HG03354 (cell line): Measurements from ENCODE around the gene TLR2.

Experiments used
- ATAC-seq: cut with Tn5 transposase; IDR thresholded peaks from one replicate; pipeline ENCODE4 v1.9.1; 2021; ENCODE audit warnings: mild to moderate bottlenecking; ENCODE audit not compliant: unreplicated experiment, poor library complexity, severe bottlenecking

Gene TLR2, protein sequence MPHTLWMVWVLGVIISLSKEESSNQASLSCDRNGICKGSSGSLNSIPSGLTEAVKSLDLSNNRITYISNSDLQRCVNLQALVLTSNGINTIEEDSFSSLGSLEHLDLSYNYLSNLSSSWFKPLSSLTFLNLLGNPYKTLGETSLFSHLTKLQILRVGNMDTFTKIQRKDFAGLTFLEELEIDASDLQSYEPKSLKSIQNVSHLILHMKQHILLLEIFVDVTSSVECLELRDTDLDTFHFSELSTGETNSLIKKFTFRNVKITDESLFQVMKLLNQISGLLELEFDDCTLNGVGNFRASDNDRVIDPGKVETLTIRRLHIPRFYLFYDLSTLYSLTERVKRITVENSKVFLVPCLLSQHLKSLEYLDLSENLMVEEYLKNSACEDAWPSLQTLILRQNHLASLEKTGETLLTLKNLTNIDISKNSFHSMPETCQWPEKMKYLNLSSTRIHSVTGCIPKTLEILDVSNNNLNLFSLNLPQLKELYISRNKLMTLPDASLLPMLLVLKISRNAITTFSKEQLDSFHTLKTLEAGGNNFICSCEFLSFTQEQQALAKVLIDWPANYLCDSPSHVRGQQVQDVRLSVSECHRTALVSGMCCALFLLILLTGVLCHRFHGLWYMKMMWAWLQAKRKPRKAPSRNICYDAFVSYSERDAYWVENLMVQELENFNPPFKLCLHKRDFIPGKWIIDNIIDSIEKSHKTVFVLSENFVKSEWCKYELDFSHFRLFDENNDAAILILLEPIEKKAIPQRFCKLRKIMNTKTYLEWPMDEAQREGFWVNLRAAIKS

DNA sequence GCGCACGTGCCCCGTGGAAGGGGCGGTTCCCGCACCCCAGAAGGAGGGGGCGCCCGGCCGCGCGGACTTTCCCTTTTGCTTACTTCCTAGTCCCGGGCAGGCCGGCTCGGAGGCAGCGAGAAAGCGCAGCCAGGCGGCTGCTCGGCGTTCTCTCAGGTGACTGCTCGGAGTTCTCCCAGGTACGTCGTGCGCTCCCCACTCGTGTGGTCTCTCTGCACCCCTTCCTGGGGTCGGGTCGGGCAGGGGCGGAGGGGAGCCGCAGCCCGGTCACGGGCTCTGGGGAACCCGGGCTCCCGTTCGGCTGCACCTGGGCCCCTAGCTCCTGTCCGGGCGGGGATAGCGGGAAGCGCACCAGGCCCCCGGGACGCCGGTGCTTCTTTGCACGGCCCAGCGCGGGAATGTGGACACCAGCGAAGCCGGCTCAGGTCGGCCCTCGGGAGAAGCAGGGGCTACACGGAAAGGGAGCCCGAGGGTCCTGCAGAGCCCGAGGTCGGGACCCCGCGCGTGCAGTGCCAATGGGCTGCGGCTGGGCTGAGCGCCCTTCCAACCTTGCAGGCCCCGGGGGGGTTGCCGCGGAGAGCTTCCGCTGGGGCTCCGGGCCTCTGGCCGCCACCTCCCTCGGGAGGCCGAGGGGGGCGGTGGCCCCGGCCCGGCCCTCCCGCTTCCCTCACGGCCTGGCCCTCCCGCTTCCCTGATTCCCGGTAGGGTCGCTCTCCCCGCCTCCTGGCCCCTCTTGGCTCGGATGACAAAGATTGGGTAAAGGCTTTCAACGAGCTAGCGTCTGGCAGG is at the start of gene TLR2:
Gene TLR2 (plus strand): TSS at position 99 of the 789 bp plus-strand sequence. CDS start 18,628 bp downstream, outside the sequence.
- peak; percentile 95 for ATAC-seq

DNA sequence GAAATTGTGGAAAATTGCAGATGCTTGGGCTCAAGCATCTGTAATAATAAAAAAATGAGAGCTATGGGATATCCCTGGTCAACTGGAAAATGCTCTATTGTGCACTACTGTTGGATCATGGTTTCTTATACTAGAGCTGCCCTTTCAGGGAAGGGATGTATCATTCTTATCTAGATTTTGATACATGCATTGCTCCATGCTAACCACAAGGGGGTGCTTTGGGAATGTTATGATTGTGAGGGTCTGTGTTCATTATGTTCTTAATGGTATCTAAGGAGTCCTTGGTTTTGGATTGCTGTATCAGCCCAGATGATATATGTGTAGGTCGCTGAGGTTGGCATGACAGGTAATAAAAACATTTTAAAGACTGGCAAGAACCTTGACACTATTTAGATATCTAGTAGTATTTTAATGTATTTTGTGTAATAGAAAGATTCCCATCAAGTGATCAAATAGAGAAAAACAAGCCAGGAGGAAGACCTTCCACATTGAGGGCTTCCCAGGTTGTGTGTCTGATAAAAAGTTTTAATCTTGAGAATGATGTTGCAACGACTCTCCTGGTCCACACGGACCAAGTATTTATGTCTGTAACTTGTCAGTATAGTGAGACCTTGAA is 49.2 kb upstream of the TLR2 start:
- ATAC-seq: no peak

DNA sequence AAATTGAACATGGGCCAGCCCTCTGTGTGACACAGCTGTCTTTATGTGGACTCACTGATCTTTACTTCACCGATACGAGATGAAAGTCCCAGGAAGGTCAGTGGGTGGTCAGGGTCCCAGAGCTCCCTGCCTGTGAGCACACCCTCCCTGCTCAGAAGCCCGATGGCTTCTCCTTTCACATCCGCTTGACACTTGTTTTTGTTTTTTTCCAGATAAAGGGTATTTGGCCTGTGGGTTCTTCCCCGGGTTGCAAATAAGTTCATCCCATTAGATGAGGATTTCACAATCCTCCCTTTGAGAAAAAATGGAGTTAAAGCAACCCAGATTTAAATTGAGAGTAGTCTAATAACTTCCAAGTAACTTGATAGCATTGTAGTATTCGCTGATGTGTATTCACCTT is 48.2 kb upstream of the TLR2 start:
- ATAC-seq: no peak

DNA sequence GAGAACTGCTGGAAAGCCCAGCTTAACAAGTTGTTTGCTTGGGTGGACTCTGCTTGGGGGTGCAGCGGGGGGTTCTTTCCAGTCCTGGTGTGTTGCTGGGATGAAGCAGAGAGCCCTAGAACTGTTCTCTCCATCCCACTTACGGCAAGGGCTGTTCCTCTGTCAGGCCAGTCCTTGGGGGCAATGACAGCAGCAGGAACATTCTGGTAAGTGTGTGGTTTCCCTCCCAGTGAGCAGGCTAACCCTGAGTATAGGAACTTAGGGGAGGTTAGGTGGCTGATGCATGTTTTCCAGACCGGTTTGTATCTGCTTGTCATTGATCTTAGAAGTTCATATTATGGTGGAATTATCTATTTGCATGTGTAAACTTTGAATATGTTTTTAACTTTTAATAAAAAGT is 46.9 kb upstream of the TLR2 start:
- ATAC-seq: no peak

DNA sequence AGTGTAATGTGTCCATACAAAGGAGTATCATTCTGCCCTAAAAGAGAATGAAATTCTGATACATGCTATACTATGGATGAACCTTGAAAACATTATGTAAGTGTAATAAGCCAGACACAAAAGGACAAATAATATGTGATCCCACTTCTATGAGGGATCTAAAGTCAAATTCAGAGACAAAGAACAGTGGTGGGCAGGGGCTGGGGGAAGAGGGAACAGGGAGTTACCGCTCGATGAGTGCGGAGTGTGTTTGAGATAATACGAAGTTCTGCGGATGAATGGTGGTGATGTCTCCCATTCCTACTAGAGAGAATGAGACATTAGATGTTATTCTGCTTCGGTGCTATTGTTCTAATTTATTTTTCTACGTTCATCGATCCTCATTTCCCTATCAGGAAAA is 46.1 kb upstream of the TLR2 start:
- ATAC-seq: no peak

DNA sequence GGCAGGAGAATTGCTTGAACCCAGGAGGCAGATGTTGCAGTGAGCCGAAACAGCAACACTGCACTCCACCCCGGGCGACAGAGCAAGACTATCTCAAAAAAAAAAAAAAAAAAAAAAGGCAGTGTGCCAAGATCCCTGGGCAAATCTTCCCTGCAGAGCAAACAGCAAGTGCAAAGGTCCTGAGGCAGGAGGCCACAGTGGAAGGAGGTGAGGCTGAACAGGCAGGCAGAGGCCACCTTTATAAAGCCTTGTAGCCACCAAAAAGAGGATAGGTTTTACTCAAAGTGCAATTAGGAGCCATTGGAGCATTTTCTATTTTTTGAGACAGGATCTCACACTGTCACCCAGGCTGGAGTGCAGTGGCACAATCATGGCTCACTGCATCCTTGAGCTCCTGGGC is 45.1 kb upstream of the TLR2 start:
- ATAC-seq: no peak

DNA sequence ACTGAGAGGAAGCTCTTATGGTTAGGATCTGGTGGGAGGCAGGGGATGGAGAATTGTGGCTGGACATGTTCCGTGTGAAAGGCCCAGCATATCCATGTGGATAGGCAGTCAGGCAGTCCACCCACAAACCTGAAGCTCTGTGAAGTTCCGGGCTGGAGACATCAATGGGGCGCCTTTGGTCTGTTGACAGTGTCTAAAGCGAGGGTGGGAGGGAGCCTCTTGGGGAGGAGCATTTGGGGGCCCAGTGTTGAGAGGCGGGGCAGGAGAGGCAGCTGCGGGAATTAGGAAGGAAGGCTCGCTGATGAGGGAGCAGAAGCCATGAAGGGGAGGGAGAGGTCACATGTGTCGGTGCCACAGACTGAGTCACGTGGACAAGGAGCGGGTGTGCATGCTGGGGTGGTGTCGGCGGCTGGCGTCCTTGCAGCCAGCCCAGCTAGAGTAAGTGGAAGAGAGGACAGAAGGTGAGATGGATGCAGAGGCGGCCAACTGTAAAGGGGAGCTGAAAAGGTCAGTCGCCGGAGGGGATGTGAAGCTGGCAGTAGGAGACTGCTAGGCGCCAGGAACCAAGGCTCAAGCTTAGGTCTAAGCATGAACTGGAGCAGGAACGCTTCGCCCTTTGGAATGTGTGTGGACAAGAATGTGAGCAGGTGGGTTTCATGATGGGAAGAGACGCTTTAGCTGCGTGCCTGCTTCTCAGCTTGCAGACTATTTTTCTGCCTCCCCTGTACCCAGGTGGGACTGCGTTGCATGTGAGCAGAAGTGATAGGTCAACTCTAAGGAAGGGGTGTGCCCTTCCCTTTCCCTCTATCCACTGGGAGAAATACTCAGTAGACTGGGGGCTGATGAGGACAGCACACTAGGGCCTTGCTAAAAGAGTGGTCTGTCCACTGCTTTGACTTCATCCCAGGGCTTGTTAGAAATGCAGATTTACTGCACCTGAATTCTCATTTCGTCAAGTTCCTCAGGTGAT is 44.0 kb upstream of the TLR2 start:
- no peak for ATAC-seq

DNA sequence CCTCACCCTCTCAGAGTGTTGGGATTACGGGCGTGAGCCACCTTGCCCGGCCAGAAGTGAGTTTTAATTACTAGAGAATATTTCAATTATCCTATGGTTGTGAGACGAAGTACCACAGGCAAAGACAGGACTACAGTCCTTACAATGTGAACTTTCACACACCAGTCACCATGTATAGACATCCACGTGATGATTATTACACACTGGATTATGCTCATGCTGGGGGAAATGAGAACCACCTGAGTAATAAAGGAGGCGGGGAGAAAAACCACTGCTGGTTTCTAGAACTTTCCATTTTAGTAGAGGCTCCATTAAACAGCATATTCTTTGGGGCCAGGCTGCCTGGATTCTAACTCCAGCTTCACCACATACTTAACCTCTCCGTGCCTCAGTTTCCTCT is 42.5 kb upstream of the TLR2 start:
- no peak for ATAC-seq

DNA sequence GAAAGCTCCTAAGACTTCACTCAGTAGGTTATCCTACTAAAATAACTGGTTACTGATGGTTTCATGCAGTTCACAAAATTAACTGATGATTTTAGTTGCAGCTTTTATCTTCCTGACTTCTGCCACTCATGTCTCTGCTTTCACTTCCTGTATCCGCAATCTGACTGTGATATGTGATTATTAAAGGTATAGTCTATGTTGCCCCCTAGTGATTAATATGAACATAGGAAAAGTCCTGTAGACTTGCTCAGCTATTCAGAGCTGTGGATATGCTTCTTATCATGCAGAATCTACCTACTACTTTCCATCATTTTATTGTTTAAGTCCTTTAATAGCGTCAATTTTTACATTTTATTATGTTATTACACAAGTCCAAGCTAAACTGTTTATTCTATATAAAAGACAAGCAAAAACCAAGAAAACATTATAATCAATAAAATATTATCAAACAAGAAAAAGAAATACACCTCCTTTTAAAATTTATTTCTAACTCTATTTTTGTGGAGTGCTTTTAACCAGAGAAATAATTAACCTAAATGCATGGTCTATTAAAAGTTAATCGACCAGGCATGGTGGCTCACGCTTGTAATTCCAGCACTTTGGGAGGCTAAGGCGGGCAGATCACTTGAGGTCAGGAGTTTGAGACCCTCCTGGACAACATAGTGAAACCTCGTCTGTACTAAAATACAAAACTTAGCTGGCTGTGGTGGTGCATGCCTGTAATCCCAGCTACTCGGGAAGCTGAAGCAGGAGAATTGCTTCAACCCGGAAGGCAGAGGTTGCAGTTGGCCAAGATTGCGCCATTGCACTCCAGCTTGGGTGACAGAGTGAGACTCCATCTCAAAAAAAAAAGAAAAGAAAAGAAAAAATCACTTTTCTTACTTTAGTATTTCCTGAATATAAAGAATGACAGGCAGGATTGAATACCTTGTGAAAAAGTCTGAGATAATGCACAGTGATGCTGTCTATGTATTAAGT is 40.4 kb upstream of the TLR2 start:
- ATAC-seq: peak; percentile 94

DNA sequence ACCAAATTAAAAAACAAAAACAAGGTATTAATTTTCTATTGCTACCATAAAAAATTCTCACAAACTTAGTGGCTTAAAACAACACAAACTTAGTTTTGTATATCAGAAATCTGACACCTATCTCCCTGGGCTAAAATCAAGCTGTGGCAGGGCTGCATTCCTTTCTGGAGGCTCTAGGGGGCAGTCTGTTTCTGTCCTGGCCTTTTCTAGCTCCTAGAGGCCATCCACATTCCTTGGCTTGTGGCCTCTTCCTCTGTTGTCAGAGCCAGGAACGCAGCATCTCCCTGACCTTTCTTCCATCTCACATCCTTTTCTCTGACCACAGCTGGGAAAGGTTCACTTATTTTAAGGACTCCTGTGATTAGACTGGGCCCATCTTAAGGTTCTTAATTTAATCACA is 38.9 kb upstream of the TLR2 start:
- ATAC-seq: no peak

DNA sequence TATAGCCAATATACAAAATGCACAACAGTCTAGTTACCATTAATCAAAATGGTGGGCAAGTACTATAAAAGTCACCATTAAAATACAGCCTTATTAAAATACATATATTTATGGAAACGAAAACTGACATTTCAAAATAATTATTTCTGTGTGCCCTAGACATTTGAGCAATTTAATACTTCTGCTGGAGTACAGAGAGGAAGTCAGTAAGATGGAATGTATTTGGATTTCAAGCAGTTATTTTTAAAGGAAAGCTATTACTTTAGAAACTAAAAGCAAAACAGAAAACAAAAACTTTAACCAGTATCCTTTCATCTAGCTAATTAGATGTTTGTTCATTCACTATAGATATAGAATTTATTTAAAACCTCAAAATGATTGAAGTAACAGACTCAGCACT is 37.8 kb upstream of the TLR2 start:
- no peak for ATAC-seq

DNA sequence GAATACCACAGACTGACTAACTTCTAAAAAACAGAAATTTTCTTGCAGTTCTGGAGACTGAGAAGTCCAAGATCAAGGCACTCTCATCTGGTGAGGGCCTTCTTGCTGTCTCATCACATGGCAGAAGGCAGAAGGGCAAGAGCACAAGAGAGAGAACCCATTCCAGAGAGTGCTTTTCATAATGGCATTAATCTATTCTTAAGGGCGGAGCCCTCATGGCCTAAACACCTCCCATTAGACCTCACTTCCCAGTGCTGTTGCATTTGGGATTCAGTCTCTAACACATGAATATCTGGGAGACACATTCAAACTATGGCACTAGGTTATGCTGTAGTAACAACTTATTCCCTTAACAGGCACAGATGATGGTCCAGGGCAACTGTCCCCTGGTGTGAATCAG is 37.1 kb upstream of the TLR2 start:
- no peak for ATAC-seq

DNA sequence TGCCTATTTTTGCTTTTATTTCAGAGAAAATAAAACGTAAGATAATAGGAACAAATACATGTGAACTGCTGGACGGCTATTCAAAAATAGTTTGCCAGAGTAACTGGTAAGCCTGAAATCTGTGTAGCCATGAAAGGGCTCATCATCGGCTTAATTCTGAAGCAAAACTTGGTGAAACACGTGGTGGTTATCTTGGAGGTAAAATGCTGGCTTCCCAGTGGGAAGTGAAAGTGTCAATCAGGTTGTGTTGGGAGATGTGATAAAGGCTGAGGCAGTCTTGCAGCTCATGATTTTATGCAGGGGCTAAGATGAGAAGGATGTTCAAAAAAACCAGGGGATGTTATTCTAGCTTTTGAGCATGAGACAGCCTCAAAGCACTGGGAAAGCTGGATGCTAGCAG is 36.1 kb upstream of the TLR2 start:
- ATAC-seq: no peak

DNA sequence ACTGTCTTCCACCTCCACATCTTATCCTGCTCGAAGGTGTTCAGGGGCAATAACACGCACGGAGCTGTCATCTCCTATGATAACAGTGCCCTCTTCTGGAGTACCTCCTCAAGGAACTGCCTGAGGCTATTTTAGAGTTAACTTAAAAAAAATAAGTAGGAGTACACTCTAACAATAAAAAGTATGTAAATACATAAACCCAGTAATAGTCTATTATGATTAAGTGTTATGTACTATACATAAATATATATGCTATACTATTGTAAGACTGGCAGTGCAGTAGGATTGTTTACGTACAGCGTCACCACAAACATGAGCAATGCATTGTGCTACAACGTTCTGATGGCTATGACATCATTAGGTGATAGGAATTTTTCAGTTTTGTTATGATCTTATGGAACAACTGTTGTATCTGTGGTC is 34.5 kb upstream of the TLR2 start:
- no peak for ATAC-seq

DNA sequence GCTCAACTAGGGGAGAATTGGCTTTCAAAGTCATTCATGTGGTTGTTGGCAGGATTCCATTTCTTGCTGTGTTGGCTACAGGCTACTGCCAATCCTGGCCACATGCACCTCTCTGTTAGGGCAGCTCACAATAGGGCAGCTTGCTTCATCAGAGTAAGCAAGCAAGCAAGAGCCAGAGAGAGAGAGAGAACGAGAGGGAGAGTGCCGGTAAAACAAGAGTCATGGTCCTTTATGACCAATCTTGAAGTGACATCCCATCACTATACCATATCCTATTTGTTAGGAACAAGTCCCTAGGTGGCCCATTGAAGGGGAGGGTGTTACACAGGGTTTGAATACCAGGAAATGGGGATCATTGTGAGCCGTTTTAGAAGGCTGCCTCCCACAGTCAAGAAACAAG is 33.0 kb upstream of the TLR2 start:
- ATAC-seq: no peak

DNA sequence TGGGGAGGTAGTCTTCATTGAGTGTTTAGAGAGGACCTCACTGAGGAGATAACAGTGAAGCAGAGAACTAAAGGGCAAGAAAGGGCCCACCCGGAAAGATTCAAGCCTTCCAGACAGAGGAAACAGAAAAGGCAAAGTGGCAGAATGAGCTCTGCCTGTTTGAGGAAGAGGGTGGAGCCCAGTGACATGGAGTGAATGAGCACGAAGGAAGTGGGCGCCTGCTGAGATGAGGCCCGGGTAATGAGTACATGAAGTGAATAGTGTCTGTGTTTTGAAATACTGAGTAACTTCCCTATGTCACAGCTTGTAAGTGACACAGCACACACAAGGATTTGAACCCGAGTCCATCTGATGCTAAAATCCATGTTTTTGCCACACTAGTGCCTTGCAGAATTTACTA is 32.5 kb upstream of the TLR2 start:
- peak; percentile 53 for ATAC-seq

DNA sequence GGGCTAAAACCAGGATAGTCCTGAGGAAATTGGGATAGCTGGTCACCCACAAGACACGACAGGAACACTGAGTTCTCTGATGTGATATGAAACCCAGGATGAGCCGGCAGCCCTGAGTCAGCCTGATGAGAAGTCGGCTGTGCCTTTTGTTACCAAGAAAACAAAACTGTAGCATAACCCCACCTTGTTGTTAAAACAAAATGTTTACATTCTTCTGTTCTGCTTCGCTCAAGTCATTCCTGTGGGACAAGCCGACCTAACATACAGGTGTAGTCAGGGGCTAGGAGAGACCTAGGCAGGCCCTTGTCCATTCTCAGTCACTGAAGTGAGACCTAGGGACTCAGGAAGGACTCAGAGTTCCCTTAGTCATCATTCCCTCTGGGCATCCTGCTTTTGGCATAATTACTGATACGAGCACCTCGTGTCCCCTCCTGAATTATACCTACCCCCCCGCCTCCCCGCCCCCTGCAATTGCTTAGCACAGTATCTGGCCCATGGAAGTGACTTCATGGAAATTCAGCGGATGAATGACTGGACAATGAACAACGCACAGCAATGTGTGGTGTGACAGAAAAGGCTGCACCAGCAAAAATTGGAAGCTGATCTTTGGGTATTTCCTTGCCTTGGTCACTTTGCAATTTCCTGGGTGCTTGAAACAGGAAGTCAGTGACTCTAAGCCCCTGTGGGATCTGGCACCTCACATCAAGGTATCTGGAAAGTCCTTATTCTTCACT is 31.9 kb upstream of the TLR2 start:
- ATAC-seq: no peak
